ENCODE results near the gene EEF1AKMT3. TPM values are rescaled to one million over a fixed set of nuclear protein-coding genes. Genes with fewer than 3 reads are reported as not detected.
"Not testable (repeated sequence)": the region's sequence is repeated elsewhere in the genome, so short reads cannot be mapped to it uniquely, and the experiment has no call there.

Gene EEF1AKMT3
- total RNA-seq, 1 donor from 2014 or later = 3.1 TPM

GRCh38 chr12:57813971-57814772, 41.8 kb downstream of the EEF1AKMT3 start:
- intact Hi-C loops (cut with micrococcal nuclease) = no loop called here

GRCh38 chr12:57815177-57816000, 43.0 kb downstream of the EEF1AKMT3 start:
- intact Hi-C loops (cut with micrococcal nuclease) = no loop called here

GRCh38 chr12:57816001-57816854, 43.8 kb downstream of the EEF1AKMT3 start:
- intact Hi-C loops (cut with micrococcal nuclease) = no loop called here

- intact Hi-C loops (cut with micrococcal nuclease) = no loop called here
These were observed 44.4 kb downstream of the EEF1AKMT3 start for GRCh38 chr12:57816855-57817151.

- intact Hi-C loops (cut with micrococcal nuclease) = no loop called here
These were observed 45.0 kb downstream of the EEF1AKMT3 start for GRCh38 chr12:57817261-57817989.

- intact Hi-C loops (cut with micrococcal nuclease) = not testable (repeated sequence)
These were observed 45.5 kb downstream of the EEF1AKMT3 start for GRCh38 chr12:57817990-57818331.

GRCh38 chr12:57820119-57820518, 47.7 kb downstream of the EEF1AKMT3 start:
- intact Hi-C loops (cut with micrococcal nuclease) = not testable (repeated sequence)

- intact Hi-C loops (cut with micrococcal nuclease) = not testable (repeated sequence)
These were observed 48.6 kb downstream of the EEF1AKMT3 start for GRCh38 chr12:57821015-57821414.

- intact Hi-C loops (cut with micrococcal nuclease) = no loop called here
These were observed 49.2 kb downstream of the EEF1AKMT3 start for GRCh38 chr12:57821474-57822214.

- intact Hi-C loops (cut with micrococcal nuclease) = no loop called here
These were observed 50.1 kb downstream of the EEF1AKMT3 start for GRCh38 chr12:57822392-57823130.

- intact Hi-C loops (cut with micrococcal nuclease) = no loop called here
These were observed 50.9 kb downstream of the EEF1AKMT3 start for GRCh38 chr12:57823131-57823907.

GRCh38 chr12:57823908-57824640, 51.7 kb downstream of the EEF1AKMT3 start:
- intact Hi-C loops (cut with micrococcal nuclease) = no loop called here

- intact Hi-C loops (cut with micrococcal nuclease) = no loop called here
These were observed 53.0 kb downstream of the EEF1AKMT3 start for GRCh38 chr12:57825451-57825850.

GRCh38 chr12:57826400-57826799, 54.0 kb downstream of the EEF1AKMT3 start:
- intact Hi-C loops (cut with micrococcal nuclease) = no loop called here

GRCh38 chr12:57826966-57827365, 54.6 kb downstream of the EEF1AKMT3 start:
- intact Hi-C loops (cut with micrococcal nuclease) = no loop called here

- intact Hi-C loops (cut with micrococcal nuclease) = no loop called here
These were observed 56.8 kb downstream of the EEF1AKMT3 start for GRCh38 chr12:57829025-57829777.

- intact Hi-C loops (cut with micrococcal nuclease) = loop anchor here (5.0 kb wide), 1 partner anchor 73 kb away; the partner anchor contains the start of gene MARCHF9
These were observed 58.0 kb downstream of the EEF1AKMT3 start for GRCh38 chr12:57830393-57830792.

Measured in T-helper 2 cell treated with Interferon-gamma antibody and Interleukin-4, amounts not matched to agents 100 ng/mL and 5 ng/mL, for 36 hours (primary cell).